Measurements from ENCODE around the gene ADIRF. TPM values are rescaled to one million over a fixed set of nuclear protein-coding genes. Genes with fewer than 3 reads are reported as not detected.

The ADIRF gene
- total RNA-seq (2014; rRNA removed; shearing (Covaris generic)) (not detected in 2 replicates), total RNA-seq (2022) (not detected in 2 replicates), Bru-seq, nascent RNA (percentile 15 among the genes with signal in this experiment), BruChase-seq, experiment 1, labeled RNA remaining after a 6-hour chase (not detected), BruChase-seq, experiment 2, labeled RNA remaining after a 2-hour chase (percentile 22 among the genes with signal in this experiment)
- long read RNA-seq = 0 reads

GRCh38 chr10:86968271-86968993 lies at the start of gene ADIRF:
ADIRF (plus strand) TSS chr10:86968482; CDS start chr10:86968545, 63 bp downstream.
- no peaks in the 10 kb centered on the region for H3K79me2 ChIP-seq (ENCODE audit: insufficient read depth, low read depth, low read length)
- no peak within 1 kb of the TSS for H3K4me3 ChIP-seq (ENCODE audit: low read depth, low read length, poor library complexity, severe bottlenecking)
- intact Hi-C loops (cut with micrococcal nuclease; ENCODE audit: unreplicated experiment) = loop anchor here (10.0 kb wide), 1 partner anchor 254 kb away; no protein-coding TSS in a partner anchor
- no peaks in the 10 kb centered on the region for H4K20me1 ChIP-seq (ENCODE audit: insufficient read depth, low read length)
- no peak for DNase-seq (ENCODE audit: low spot score)
- BruUV-seq (replicated peaks) = no TSS peak
- H3K4me2 ChIP-seq (ENCODE audit: low read length) = no peak within 1 kb of the TSS
- H3K9me2 ChIP-seq (ENCODE audit: insufficient read depth, low read length) = no peaks in the 10 kb centered on the region
- H3K27ac ChIP-seq (ENCODE audit: low read depth, low read length, poor library complexity, severe bottlenecking) = no peak within 1 kb of the TSS
- ChIA-PET CTCF (ENCODE audit: unreplicated experiment) (no interaction called here), POLR2A (no interaction called here)
- no peaks in the 10 kb centered on the region for H3K9me3 ChIP-seq (ENCODE audit: low read length)
- H2AFZ ChIP-seq (ENCODE audit: low read length) = no peak within 1 kb of the TSS
- TF ChIP-seq CTCF (conservative IDR thresholded peaks at IDR 0.05; ENCODE audit: low read length) (no peak), EZH2phosphoT487 (IDR thresholded peaks at IDR 0.05; ENCODE audit: borderline replicate concordance, low read depth, low read length) (no peak)
- no peaks in the 10 kb centered on the region for H3K4me1 ChIP-seq (ENCODE audit: insufficient read depth, low read length, poor library complexity, severe bottlenecking)
- H3K36me3 ChIP-seq (ENCODE audit: insufficient read depth, low read length) = no peaks in the 10 kb centered on the region

- H4K20me1 ChIP-seq (ENCODE audit: insufficient read depth, low read length) = no peaks in the 10 kb centered on the region
- H3K9me2 ChIP-seq (ENCODE audit: insufficient read depth, low read length) = no peaks in the 10 kb centered on the region
- H3K4me3 ChIP-seq (ENCODE audit: low read depth, low read length, poor library complexity, severe bottlenecking) = no peak overlapping the region
- TF ChIP-seq CTCF (conservative IDR thresholded peaks at IDR 0.05; ENCODE audit: low read length) = no peak
- no peak for TF ChIP-seq EZH2phosphoT487 (IDR thresholded peaks at IDR 0.05; ENCODE audit: borderline replicate concordance, low read depth, low read length)
- BruUV-seq (replicated peaks) = no TSS peak
- CTCF ChIA-PET (ENCODE audit: unreplicated experiment) = no interaction called here
- no peak for DNase-seq (ENCODE audit: low spot score)
- H3K9me3 ChIP-seq (ENCODE audit: low read length) = no peaks in the 10 kb centered on the region
- no peak overlapping the region for H3K4me2 ChIP-seq (ENCODE audit: low read length)
- H2AFZ ChIP-seq (ENCODE audit: low read length) = no peak overlapping the region
- POLR2A ChIA-PET = no interaction called here
- H3K27ac ChIP-seq (ENCODE audit: low read depth, low read length, poor library complexity, severe bottlenecking) = no peak overlapping the region
- intact Hi-C loops (cut with micrococcal nuclease; ENCODE audit: unreplicated experiment) = no loop called here
- H3K79me2 ChIP-seq (ENCODE audit: insufficient read depth, low read depth, low read length) = no peaks in the 10 kb centered on the region
- H3K4me1 ChIP-seq (ENCODE audit: insufficient read depth, low read length, poor library complexity, severe bottlenecking) = no peaks in the 10 kb centered on the region
- no peaks in the 10 kb centered on the region for H3K36me3 ChIP-seq (ENCODE audit: insufficient read depth, low read length)
Measured at GRCh38 chr10:86922553-86922961, 45.7 kb upstream of the ADIRF start.
